Measurements from ENCODE around the gene MDH1B. TPM values are rescaled to one million over a fixed set of nuclear protein-coding genes. Genes with fewer than 3 reads are reported as not detected.

MDH1B gene
- polyA plus RNA-seq, 4 donors, result 1.4 to 16.6 (median 13.6) TPM

DNA sequence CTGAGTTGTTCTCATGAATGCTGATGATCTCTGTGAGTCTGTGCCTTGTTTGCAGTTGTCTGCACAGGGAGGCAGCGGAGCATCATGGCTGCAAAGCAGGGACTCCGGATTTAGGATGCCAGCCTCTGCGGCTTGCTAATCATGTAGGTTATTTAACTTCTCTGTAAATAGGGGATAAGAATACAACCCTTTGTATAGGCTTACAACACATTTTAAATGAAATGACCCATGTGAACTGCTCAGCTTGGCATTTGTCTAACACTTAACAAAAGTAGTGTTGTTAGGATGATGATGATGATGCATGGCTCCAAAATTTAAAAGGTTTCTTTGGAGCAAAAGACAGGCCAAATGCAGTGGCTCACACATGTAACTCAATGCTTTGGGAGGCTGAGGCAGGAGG is 66.3 kb downstream of the MDH1B start:
- no peak for DNase-seq (ENCODE audit: low read depth in 4 of 4, low spot score in 3 of 4)

DNA sequence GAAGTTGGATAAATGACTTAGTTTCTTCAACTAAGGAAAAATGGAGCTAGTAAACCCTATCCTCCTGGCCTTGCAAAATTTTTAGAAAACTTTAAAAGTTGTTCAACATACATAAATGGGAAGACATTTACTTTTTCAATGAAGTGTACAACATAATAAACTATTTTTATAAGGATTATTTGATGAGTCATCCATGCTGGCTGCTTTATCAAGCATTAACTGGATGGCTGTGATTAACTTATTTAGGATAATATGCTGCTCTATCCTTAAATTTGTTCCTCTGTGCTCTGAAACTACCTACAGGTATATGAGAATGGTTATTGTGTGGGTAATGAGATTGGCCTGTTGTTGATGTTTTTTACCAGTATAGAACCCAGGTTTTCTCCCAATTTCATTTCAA is 68.2 kb downstream of the MDH1B start:
- DNase-seq (ENCODE audit: low read depth in 4 of 4, low spot score in 3 of 4), result no peak

DNA sequence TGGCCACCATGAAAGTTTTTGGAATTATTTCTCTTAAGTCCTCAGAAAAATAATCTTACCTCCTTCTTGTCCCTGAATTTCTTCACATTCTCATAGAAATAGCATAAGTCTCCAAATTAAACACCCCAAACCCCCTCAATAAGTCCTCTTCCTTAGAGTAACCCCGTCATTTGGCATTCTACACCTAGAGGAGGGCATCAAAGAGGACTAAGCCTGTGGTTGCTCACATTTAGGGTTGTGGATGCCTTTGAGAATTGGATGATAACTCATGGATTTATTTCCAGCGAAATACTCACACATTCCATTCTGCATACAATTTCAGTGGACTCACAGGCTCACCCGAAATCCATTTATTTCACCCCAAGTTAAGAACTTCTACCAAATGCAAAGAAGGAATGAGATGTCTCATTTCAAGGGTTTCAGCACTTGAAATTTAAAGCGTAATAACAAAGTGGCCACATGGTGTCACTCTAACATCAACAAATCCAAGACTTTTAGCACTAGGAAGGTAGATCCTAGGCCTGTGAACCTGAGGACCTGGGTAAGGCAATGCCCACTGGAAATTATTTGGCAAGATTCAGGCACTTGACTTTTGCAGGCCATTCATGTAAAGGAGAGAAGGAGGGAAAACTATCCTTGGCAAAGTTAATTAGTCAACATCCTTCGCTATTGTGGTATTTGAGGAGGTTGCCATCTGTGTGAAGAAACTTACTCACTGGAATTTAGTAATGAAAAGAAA is 71.6 kb downstream of the MDH1B start:
- DNase-seq (ENCODE audit: low read depth in 4 of 4, low spot score in 3 of 4), result peak; percentile 20 to 42 (median 31)

DNA sequence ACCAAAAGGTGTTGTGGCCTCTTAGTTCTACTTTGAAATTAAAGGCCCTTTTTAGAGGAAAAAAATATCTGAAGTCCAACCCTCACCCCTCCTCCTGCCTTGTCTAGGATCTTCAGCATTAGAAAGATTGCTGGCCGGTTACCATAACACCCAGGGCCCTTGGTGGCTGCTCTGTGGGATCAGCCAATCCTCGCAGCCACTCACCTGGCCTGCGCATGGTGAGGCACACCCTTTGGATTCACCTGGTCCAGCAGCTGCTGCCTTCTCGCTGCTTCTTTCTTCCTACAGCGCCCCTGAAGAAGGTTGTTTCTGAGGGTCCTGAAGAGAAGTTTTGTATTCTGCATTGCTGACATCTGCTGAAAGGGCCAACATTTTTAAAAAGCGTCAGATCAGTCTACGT is 72.2 kb downstream of the MDH1B start:
- no peak for DNase-seq (ENCODE audit: low read depth in 4 of 4, low spot score in 3 of 4)

DNA sequence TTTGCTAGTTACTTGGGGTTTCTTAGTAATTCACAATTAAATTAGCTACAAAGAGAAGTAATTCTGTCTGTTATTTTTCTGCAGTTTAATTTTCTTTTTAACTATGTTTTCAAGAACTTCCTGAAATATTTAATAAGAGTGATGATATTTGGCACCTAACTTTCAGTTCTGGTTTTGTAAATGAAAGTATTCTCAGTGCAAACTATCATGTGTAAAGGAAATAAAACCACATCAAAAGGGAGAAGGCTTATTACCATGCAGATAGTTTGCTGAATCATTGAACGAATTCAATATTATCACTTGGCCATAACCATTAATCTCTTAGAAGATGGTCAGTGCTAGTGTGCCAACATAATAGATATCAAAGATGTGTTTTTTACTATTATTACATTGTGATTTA is 76.1 kb downstream of the MDH1B start:
- DNase-seq (ENCODE audit: low read depth in 4 of 4, low spot score in 3 of 4), result no peak

DNA sequence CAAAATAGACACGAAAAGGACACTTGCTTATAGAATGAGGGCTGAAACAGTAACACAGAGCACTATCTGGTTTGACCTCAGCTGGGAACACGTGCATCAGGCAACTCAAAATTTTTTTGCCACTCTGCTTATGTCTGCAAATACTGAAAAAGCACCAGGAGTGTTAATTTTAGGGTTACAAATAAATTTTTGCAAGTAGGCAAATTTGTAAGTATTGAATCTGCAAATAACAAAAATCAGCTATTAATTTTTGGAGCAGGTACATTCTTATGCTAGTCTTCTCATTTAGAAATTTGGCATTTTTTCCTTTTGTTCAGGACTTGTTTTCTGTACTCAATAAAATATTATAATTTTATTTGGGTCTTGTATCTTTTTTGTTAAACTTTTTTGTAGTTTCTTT is 76.7 kb downstream of the MDH1B start:
- DNase-seq (ENCODE audit: low read depth in 4 of 4, low spot score in 3 of 4), result no peak

Other genes with a start within 250 kb of the MDH1B start
- gene FAM237A, start 122.8 kb downstream of the MDH1B start, polyA plus RNA-seq (ENCODE audit: insufficient read length in 4 of 4), result not detected
- gene DYTN, start 46.9 kb downstream of the MDH1B start, polyA plus RNA-seq (ENCODE audit: insufficient read length in 4 of 4), result not detected
- 10 to 100 TPM; 28.4 to 43.4 (median 40.0) TPM for gene FASTKD2, start 278 bp upstream of the MDH1B start, polyA plus RNA-seq (ENCODE audit: insufficient read length in 4 of 4)
- gene CPO, start 174.2 kb upstream of the MDH1B start, polyA plus RNA-seq (ENCODE audit: insufficient read length in 4 of 4), result 1 to 10 TPM in 3 of 4 donors, under 1 TPM in 1; 0.90 to 2.0 (median 1.5) TPM